ENCODE data around the gene SLC27A2.

DNA sequence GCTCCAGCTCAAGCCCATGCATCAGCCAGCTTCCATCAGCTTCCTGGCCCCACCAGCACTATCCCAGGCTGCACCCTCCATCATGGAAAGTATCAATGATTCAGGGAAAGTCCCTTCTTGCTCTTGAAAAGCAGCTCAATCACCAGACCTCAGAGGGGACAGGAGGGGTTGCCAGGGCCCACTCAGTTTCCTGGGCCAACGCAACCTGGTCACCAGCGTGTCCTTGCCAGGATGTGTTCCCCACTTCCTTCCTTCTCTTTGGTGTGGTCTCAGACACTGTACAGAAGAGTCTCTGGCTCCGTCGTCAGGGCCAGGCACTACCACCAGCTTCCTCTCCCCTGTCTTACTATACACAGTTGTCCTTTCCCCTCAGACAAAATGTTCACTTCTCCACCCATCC, 80.5 kb downstream of the SLC27A2 start:
- TF ChIP-seq GATA2 (IDR thresholded peaks at IDR 0.05; ENCODE audit: low read depth, low read length), result no peak
- no peak for TF ChIP-seq GATA3 (IDR thresholded peaks at IDR 0.05; ENCODE audit: low read depth, low read length)
